Measurements from ENCODE around the gene BMPR1A.
"Not testable (repeated sequence)": the region's sequence is repeated elsewhere in the genome, so short reads cannot be mapped to it uniquely, and the experiment has no call there.

DNA sequence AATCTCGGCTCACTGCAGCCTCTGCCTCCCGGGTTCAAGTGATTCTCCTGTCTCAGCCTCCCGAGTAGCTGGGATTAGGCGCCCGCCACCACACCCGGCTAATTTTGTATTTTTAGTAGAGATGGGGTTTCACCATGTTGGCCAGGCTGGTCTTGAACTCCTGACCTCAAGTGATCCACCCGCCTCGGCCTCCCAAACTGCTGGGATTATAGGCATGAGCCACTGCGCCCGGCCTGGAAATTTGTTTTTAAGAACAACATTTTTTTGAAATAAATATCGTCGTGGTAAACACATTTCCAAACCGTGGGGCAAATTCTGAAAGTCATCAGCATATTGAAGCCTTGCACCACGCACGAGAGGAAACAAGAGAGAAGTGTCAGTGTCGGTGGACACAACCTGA, 183.7 kb downstream of the BMPR1A start:
- TF ChIP-seq, protein P1, sequence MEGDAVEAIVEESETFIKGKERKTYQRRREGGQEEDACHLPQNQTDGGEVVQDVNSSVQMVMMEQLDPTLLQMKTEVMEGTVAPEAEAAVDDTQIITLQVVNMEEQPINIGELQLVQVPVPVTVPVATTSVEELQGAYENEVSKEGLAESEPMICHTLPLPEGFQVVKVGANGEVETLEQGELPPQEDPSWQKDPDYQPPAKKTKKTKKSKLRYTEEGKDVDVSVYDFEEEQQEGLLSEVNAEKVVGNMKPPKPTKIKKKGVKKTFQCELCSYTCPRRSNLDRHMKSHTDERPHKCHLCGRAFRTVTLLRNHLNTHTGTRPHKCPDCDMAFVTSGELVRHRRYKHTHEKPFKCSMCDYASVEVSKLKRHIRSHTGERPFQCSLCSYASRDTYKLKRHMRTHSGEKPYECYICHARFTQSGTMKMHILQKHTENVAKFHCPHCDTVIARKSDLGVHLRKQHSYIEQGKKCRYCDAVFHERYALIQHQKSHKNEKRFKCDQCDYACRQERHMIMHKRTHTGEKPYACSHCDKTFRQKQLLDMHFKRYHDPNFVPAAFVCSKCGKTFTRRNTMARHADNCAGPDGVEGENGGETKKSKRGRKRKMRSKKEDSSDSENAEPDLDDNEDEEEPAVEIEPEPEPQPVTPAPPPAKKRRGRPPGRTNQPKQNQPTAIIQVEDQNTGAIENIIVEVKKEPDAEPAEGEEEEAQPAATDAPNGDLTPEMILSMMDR (IDR thresholded peaks at IDR 0.05; ENCODE audit: low read depth, low read length, poor library complexity, severe bottlenecking): not testable (repeated sequence)
- TF ChIP-seq EZH2phosphoT487 (IDR thresholded peaks at IDR 0.05; ENCODE audit: borderline replicate concordance, low read length): not testable (repeated sequence)

All from DOHH2 (cell line).